Limb (tissue), 2 donors: Measurements from ENCODE around the gene PHYHIPL.

Experiments used
- DNase-seq, 2 donors: peaks; one replicate each; pipeline ENCODE4 v3.0.0-alpha.2; 2016; ENCODE audit errors: extremely low spot score in 2 of 2

Gene PHYHIPL

GRCh38 chr10:59289853-59290252 lies 113.4 kb downstream of the PHYHIPL start:
- DNase-seq = no peak

GRCh38 chr10:59290448-59290847 lies 114.0 kb downstream of the PHYHIPL start:
- no peak for DNase-seq
